ENCODE results near the gene MMP24.
"Not testable (repeated sequence)": the region's sequence is repeated elsewhere in the genome, so short reads cannot be mapped to it uniquely, and the experiment has no call there.

Gene MMP24

GRCh38 chr20:35311822-35312221 is 85.3 kb downstream of the MMP24 start:
- no peak for FAIRE-seq

GRCh38 chr20:35312318-35312717 is 85.8 kb downstream of the MMP24 start:
- FAIRE-seq: no peak

GRCh38 chr20:35314816-35315631 is 88.5 kb downstream of the MMP24 start:
- no peak for FAIRE-seq

GRCh38 chr20:35315632-35316020 is 89.1 kb downstream of the MMP24 start:
- not testable (repeated sequence) for FAIRE-seq

GRCh38 chr20:35316086-35316485 is 89.6 kb downstream of the MMP24 start:
- FAIRE-seq: no peak

- FAIRE-seq: no peak
Measured at GRCh38 chr20:35317416-35318210, 91.1 kb downstream of the MMP24 start.

GRCh38 chr20:35318502-35319157 is 92.1 kb downstream of the MMP24 start:
- FAIRE-seq: no peak

- no peak for FAIRE-seq
Measured at GRCh38 chr20:35319192-35319870, 92.8 kb downstream of the MMP24 start.

- no peak for FAIRE-seq
Measured at GRCh38 chr20:35319871-35320197, 93.3 kb downstream of the MMP24 start.

GRCh38 chr20:35320396-35321126 is 94.1 kb downstream of the MMP24 start:
- no peak for FAIRE-seq

- no peak for FAIRE-seq
Measured at GRCh38 chr20:35325401-35325800, 98.9 kb downstream of the MMP24 start.

GRCh38 chr20:35326021-35326739 is 99.7 kb downstream of the MMP24 start:
- FAIRE-seq: no peak
